H1 (cell line): Measurements from ENCODE around the gene PLIN1.

Experiments used
- EP300 ChIP-seq, 2 experiments: IDR thresholded peaks; 1 replicate in 1 of 2; 2 replicates in 1 of 2; pipeline ENCODE4 v1.6.1; 2011 to 2012; ENCODE audit warnings: low read depth in 2 of 2, low read length in 2 of 2, mild to moderate bottlenecking in 2 of 2, borderline replicate concordance in 1 of 2, inconsistent platforms in 1 of 2, moderate library complexity in 1 of 2
- JUN ChIP-seq: IDR thresholded peaks from 2 replicates; pipeline ENCODE4 v1.6.1; 2011; ENCODE audit warnings: low read depth, mild to moderate bottlenecking, improper control_type of control experiment, low read length
- JUND ChIP-seq: IDR thresholded peaks from 2 replicates; pipeline ENCODE4 v1.6.1; 2011; ENCODE audit warnings: mild to moderate bottlenecking, improper control_type of control experiment, low read length
- POLR2A ChIP-seq, 2 experiments: IDR thresholded peaks; 1 replicate in 1 of 2; 2 replicates in 1 of 2; pipeline ENCODE4 v1.6.1; 2011; ENCODE audit warnings: low read depth in 2 of 2, low read length in 2 of 2, mild to moderate bottlenecking in 2 of 2; ENCODE audit errors: control extremely low read depth in 1 of 2
- POLR2AphosphoS5 ChIP-seq: IDR thresholded peaks from 2 replicates; pipeline ENCODE4 v1.6.1; 2011; ENCODE audit warnings: low read depth, low read length
- RAD21 ChIP-seq, 2 experiments: IDR thresholded peaks in 1 of 2; conservative IDR thresholded peaks in 1 of 2; 2 replicates each; pipeline ENCODE4 v1.6.1; 2011; ENCODE audit warnings: low read depth in 2 of 2, low read length in 2 of 2, improper control_type of control experiment in 1 of 2, inconsistent platforms in 1 of 2, mild to moderate bottlenecking in 1 of 2, moderate library complexity in 1 of 2
- RNF2 ChIP-seq: fragments of 200-900, 300-1000 bp; sonication (generic); IDR thresholded peaks from 2 replicates; pipeline ENCODE4 v1.7.1; 2016; ENCODE audit warnings: borderline replicate concordance, low read depth, mild to moderate bottlenecking, antibody characterized with exemption, low read length; ENCODE audit not compliant: poor library complexity, severe bottlenecking; ENCODE audit errors: missing control alignments
- SP2 ChIP-seq: IDR thresholded peaks from 2 replicates; pipeline ENCODE4 v1.6.1; 2012; ENCODE audit warnings: mild to moderate bottlenecking, low read length, inconsistent platforms
- YY1 ChIP-seq: IDR thresholded peaks from 2 replicates; pipeline ENCODE4 v1.6.1; 2011; ENCODE audit warnings: low read depth, mild to moderate bottlenecking, low read length
- TF ChIP-seq, protein P1 (sequence below), 3 experiments: IDR thresholded peaks; 1 replicate in 2 of 3; 2 replicates in 1 of 3; pipeline versions ENCODE4 v1.5.1 to v1.6.1; 2011; ENCODE audit warnings: low read length in 3 of 3, mild to moderate bottlenecking in 3 of 3, inconsistent platforms in 2 of 3, low read depth in 1 of 3, moderate library complexity in 1 of 3; ENCODE audit not compliant: insufficient read depth in 1 of 3; ENCODE audit errors: control extremely low read depth in 1 of 3

DNA sequence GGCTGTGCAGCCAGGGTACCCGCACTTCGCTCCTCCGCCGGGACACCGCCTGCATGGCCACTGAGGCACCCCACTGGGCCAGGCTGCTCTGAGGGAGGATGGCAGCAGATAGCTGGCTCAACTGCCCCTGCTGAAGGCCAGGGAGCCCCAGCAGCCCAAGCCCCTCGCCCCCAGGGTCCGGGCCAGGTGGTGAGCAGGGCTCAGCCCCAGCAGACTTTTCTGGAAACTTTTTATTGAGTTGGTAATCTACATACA, 11.5 kb downstream of the PLIN1 start:
- TF ChIP-seq YY1, result no peak
- TF ChIP-seq SP2, result no peak
- TF ChIP-seq, protein P1, sequence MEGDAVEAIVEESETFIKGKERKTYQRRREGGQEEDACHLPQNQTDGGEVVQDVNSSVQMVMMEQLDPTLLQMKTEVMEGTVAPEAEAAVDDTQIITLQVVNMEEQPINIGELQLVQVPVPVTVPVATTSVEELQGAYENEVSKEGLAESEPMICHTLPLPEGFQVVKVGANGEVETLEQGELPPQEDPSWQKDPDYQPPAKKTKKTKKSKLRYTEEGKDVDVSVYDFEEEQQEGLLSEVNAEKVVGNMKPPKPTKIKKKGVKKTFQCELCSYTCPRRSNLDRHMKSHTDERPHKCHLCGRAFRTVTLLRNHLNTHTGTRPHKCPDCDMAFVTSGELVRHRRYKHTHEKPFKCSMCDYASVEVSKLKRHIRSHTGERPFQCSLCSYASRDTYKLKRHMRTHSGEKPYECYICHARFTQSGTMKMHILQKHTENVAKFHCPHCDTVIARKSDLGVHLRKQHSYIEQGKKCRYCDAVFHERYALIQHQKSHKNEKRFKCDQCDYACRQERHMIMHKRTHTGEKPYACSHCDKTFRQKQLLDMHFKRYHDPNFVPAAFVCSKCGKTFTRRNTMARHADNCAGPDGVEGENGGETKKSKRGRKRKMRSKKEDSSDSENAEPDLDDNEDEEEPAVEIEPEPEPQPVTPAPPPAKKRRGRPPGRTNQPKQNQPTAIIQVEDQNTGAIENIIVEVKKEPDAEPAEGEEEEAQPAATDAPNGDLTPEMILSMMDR (IDR thresholded peaks at IDR 0.05; ENCODE audit: control extremely low read depth in 1 of 3, insufficient read depth in 1 of 3, low read depth in 1 of 3, low read length in 3 of 3), result no peak
- no peak for TF ChIP-seq JUN
- no peak for TF ChIP-seq POLR2A (IDR thresholded peaks at IDR 0.05; ENCODE audit: control extremely low read depth in 1 of 2, low read depth in 2 of 2, low read length in 2 of 2)
- TF ChIP-seq RNF2, result no peak
- TF ChIP-seq EP300 (IDR thresholded peaks at IDR 0.05; ENCODE audit: borderline replicate concordance in 1 of 2, low read depth in 2 of 2, low read length in 2 of 2), result no peak
- TF ChIP-seq JUND, result no peak
- TF ChIP-seq RAD21 (IDR thresholded peaks at IDR 0.05 in 1 of 2, conservative IDR thresholded peaks at IDR 0.05 in 1 of 2; ENCODE audit: low read depth in 2 of 2, low read length in 2 of 2), result no peak
- TF ChIP-seq POLR2AphosphoS5, result no peak
